H1 (cell line): Measurements from ENCODE around the gene PPP1R3G. TPM values are rescaled to one million over a fixed set of nuclear protein-coding genes. Genes with fewer than 3 reads are reported as not detected.

Source experiments
- CTCF ChIA-PET: fragments of 300-600 bp; sonication (Branson Sonifier 250); formaldehyde crosslinking; loops from one replicate; lab custom pipeline; 2021; ENCODE audit not compliant: partially characterized antibody; lab: Charles Lee
- POLR2A ChIA-PET: fragments of 300-600 bp; sonication (Branson Sonifier 250); formaldehyde crosslinking; loops from one replicate; lab custom pipeline; 2021; ENCODE audit warnings: inconsistent platforms; ENCODE audit not compliant: partially characterized antibody; lab: Charles Lee
- DNase-seq, 2 experiments: peaks; one replicate each; pipeline versions ENCODE4 v3.0.0 to v3.0.0-alpha.2; 2010 to 2022; ENCODE audit warnings: low spot score in 2 of 2, low read depth in 1 of 2, mixed read lengths in 1 of 2
- FAIRE-seq: peaks from 2 replicates; lab custom pipeline; 2011; peaks lifted over from hg19 to GRCh38; lab: Jason Lieb, UNC
- H2AFZ ChIP-seq: 2 replicates; pipeline ENCODE4 v1.8.1; 2012; ENCODE audit warnings: low read length, inconsistent platforms
- H2AK5ac ChIP-seq: 2 replicates; pipeline ENCODE4 v1.6.1; 2013; ENCODE audit warnings: low read depth, low read length
- H2BK120ac ChIP-seq: replicated peaks from 2 replicates; pipeline ENCODE3; 2013; ENCODE audit warnings: low read depth, low read length, inconsistent platforms
- H2BK12ac ChIP-seq: 2 replicates; pipeline ENCODE4 v1.6.1; 2013; ENCODE audit warnings: low read depth, low read length
- H2BK15ac ChIP-seq: 2 replicates; pipeline ENCODE4 v1.6.1; 2013; ENCODE audit warnings: low read length
- H2BK20ac ChIP-seq: 2 replicates; pipeline ENCODE4 v1.6.1; 2013; ENCODE audit warnings: low read length
- H2BK5ac ChIP-seq: 2 replicates; pipeline ENCODE4 v1.6.1; 2013; ENCODE audit warnings: low read depth, low read length
- H3K14ac ChIP-seq: 2 replicates; pipeline ENCODE4 v1.6.1; 2013; ENCODE audit warnings: inconsistent platforms; ENCODE audit not compliant: insufficient read length
- H3K18ac ChIP-seq: 2 replicates; pipeline ENCODE4 v1.6.1; 2013; ENCODE audit warnings: low read length; ENCODE audit errors: extremely low read depth
- H3K23ac ChIP-seq: 2 replicates; pipeline ENCODE4 v1.6.1; 2013; ENCODE audit warnings: inconsistent platforms; ENCODE audit not compliant: insufficient read length
- H3K23me2 ChIP-seq: 2 replicates; pipeline ENCODE4 v1.6.1; 2013; ENCODE audit warnings: low read depth, low read length
- H3K27ac ChIP-seq: 2 replicates; pipeline ENCODE4 v1.6.1; 2011; ENCODE audit warnings: low read depth, low read length, inconsistent platforms
- H3K27me3 ChIP-seq, 4 experiments: replicated peaks in 1 of 4; 1 replicate in 1 of 4; 2 replicates in 3 of 4; pipeline versions ENCODE4 v1.6.1 to v1.8.1; 2011 to 2013; ENCODE audit warnings: low read length in 3 of 4, mild to moderate bottlenecking in 3 of 4, inconsistent platforms in 2 of 4, mixed read lengths in 2 of 4, moderate library complexity in 1 of 4; ENCODE audit not compliant: control insufficient read depth in 3 of 4, insufficient read depth in 3 of 4; ENCODE audit errors: extremely low read depth in 1 of 4
- H3K36me3 ChIP-seq, 4 experiments: 2 replicates each; pipeline versions ENCODE4 v1.6.1 to v1.8.1; 2011 to 2013; ENCODE audit warnings: mild to moderate bottlenecking in 4 of 4, low read length in 3 of 4, moderate library complexity in 2 of 4, control low read depth in 1 of 4, inconsistent platforms in 1 of 4; ENCODE audit not compliant: insufficient read depth in 4 of 4, control insufficient read depth in 2 of 4
- H3K4ac ChIP-seq: replicated peaks from 2 replicates; pipeline ENCODE3; 2013; ENCODE audit warnings: low read length, low read depth, mixed read lengths, inconsistent platforms; ENCODE audit not compliant: insufficient read length
- H3K4me1 ChIP-seq, 4 experiments: replicated peaks in 1 of 4; 1 replicate in 1 of 4; 2 replicates in 3 of 4; pipeline versions ENCODE4 v1.6.1 to v1.8.1; 2011 to 2013; ENCODE audit warnings: low read length in 3 of 4, inconsistent platforms in 2 of 4, mixed read lengths in 1 of 4; ENCODE audit not compliant: insufficient read depth in 4 of 4, control insufficient read depth in 3 of 4
- H3K4me2 ChIP-seq, 2 experiments: 2 replicates each; pipeline versions ENCODE4 v1.6.1 to v1.8.1; 2011 to 2013; ENCODE audit warnings: low read depth in 2 of 2, low read length in 2 of 2, control low read depth in 1 of 2, inconsistent platforms in 1 of 2, mild to moderate bottlenecking in 1 of 2; ENCODE audit not compliant: insufficient read depth in 1 of 2
- H3K4me3 ChIP-seq, 4 experiments: fragments of 200-600, 300-600 bp in 1 of 4; sonication (generic), shearing (Covaris generic), sonication (Bioruptor Twin) in 1 of 4; 2 replicates each; pipeline versions ENCODE4 v1.5.1 to v1.8.1; 2011 to 2016; ENCODE audit warnings: low read length in 4 of 4, low read depth in 3 of 4, control low read depth in 2 of 4, inconsistent platforms in 2 of 4, mild to moderate bottlenecking in 2 of 4, mixed read lengths in 1 of 4, moderate library complexity in 1 of 4; ENCODE audit not compliant: insufficient read depth in 2 of 4; ENCODE audit errors: extremely low read depth in 1 of 4
- H3K56ac ChIP-seq: replicated peaks from 2 replicates; pipeline ENCODE3; 2013; ENCODE audit warnings: low read depth, mild to moderate bottlenecking, mixed read lengths, low read length, inconsistent platforms; ENCODE audit not compliant: insufficient read length
- H3K79me1 ChIP-seq: 2 replicates; pipeline ENCODE4 v1.6.1; 2013; ENCODE audit warnings: low read depth, low read length, control low read depth
- H3K79me2 ChIP-seq, 2 experiments: 2 replicates each; pipeline versions ENCODE4 v1.6.1 to v1.8.1; 2012 to 2013; ENCODE audit warnings: low read length in 2 of 2, mild to moderate bottlenecking in 2 of 2, inconsistent platforms in 1 of 2; ENCODE audit not compliant: insufficient read depth in 2 of 2, control insufficient read depth in 1 of 2
- H3K9ac ChIP-seq, 4 experiments: replicated peaks in 1 of 4; 1 replicate in 1 of 4; 2 replicates in 3 of 4; pipeline versions ENCODE4 v1.6.1 to v1.8.1; 2011 to 2013; ENCODE audit warnings: low read depth in 3 of 4, low read length in 3 of 4, control low read depth in 2 of 4, mild to moderate bottlenecking in 2 of 4, moderate library complexity in 2 of 4, inconsistent platforms in 1 of 4; ENCODE audit errors: extremely low read depth in 1 of 4
- H3K9me3 ChIP-seq, 2 experiments: 2 replicates each; pipeline versions ENCODE4 v1.6.1 to v1.8.1; 2012 to 2013; ENCODE audit warnings: mild to moderate bottlenecking in 2 of 2, moderate library complexity in 2 of 2, control low read depth in 1 of 2, inconsistent platforms in 1 of 2, low read depth in 1 of 2, low read length in 1 of 2, mixed read lengths in 1 of 2; ENCODE audit not compliant: insufficient read depth in 2 of 2
- H4K20me1 ChIP-seq, 2 experiments: replicated peaks in 1 of 2; 2 replicates each; pipeline versions ENCODE3 to v1.8.1; 2011 to 2013; ENCODE audit warnings: inconsistent platforms in 2 of 2, low read length in 2 of 2, mild to moderate bottlenecking in 1 of 2; ENCODE audit not compliant: insufficient read depth in 2 of 2, control insufficient read depth in 1 of 2
- H4K5ac ChIP-seq: 2 replicates; pipeline ENCODE4 v1.6.1; 2013; ENCODE audit warnings: low read length, low read depth, mixed read lengths, inconsistent platforms; ENCODE audit not compliant: insufficient read length
- H4K8ac ChIP-seq: 2 replicates; pipeline ENCODE4 v1.8.0; 2013; ENCODE audit warnings: mild to moderate bottlenecking, moderate library complexity, low read length, inconsistent platforms; ENCODE audit not compliant: insufficient read depth; ENCODE audit errors: extremely low read depth
- H4K91ac ChIP-seq: replicated peaks from 2 replicates; pipeline ENCODE3; 2013; ENCODE audit warnings: low read length, mixed read lengths, inconsistent platforms; ENCODE audit not compliant: insufficient read length
- BACH1 ChIP-seq: IDR thresholded peaks from 2 replicates; pipeline ENCODE4 v1.6.1; 2012; ENCODE audit warnings: low read length, improper control_type of control experiment
- CBX8 ChIP-seq: fragments of 300-800, 300-1000 bp; sonication (generic); IDR thresholded peaks from 2 replicates; pipeline ENCODE4 v1.7.1; 2016; ENCODE audit warnings: low read depth, low read length, borderline replicate concordance
- EP300 ChIP-seq, 2 experiments: IDR thresholded peaks; 1 replicate in 1 of 2; 2 replicates in 1 of 2; pipeline ENCODE4 v1.6.1; 2011 to 2012; ENCODE audit warnings: low read depth in 2 of 2, low read length in 2 of 2, mild to moderate bottlenecking in 2 of 2, borderline replicate concordance in 1 of 2, inconsistent platforms in 1 of 2, moderate library complexity in 1 of 2
- GTF2F1 ChIP-seq: IDR thresholded peaks from 2 replicates; pipeline ENCODE4 v1.6.1; 2012; ENCODE audit warnings: low read depth, low read length, improper control_type of control experiment, borderline replicate concordance
- JUN ChIP-seq: IDR thresholded peaks from 2 replicates; pipeline ENCODE4 v1.6.1; 2011; ENCODE audit warnings: low read depth, mild to moderate bottlenecking, improper control_type of control experiment, low read length
- NRF1 ChIP-seq: IDR thresholded peaks from 2 replicates; pipeline ENCODE4 v1.6.1; 2011; ENCODE audit warnings: mild to moderate bottlenecking, low read depth, low read length, improper control_type of control experiment
- RAD21 ChIP-seq, 2 experiments: IDR thresholded peaks in 1 of 2; conservative IDR thresholded peaks in 1 of 2; 2 replicates each; pipeline ENCODE4 v1.6.1; 2011; ENCODE audit warnings: low read depth in 2 of 2, low read length in 2 of 2, improper control_type of control experiment in 1 of 2, inconsistent platforms in 1 of 2, mild to moderate bottlenecking in 1 of 2, moderate library complexity in 1 of 2
- SP4 ChIP-seq: IDR thresholded peaks from 2 replicates; pipeline ENCODE4 v1.6.1; 2012; ENCODE audit warnings: low read length, inconsistent platforms
- SRF ChIP-seq: IDR thresholded peaks from 2 replicates; pipeline ENCODE4 v1.6.1; 2011; ENCODE audit warnings: mild to moderate bottlenecking, low read depth, low read length, moderate library complexity
- TCF12 ChIP-seq: IDR thresholded peaks from 2 replicates; pipeline ENCODE4 v1.6.1; 2011; ENCODE audit warnings: low read depth, mild to moderate bottlenecking, low read length
- TEAD4 ChIP-seq: IDR thresholded peaks from 2 replicates; pipeline ENCODE4 v1.6.1; 2012; ENCODE audit warnings: low read depth, low read length, inconsistent platforms, mixed read lengths
- YY1 ChIP-seq: IDR thresholded peaks from 2 replicates; pipeline ENCODE4 v1.6.1; 2011; ENCODE audit warnings: low read depth, mild to moderate bottlenecking, low read length
- WGBS, 2 experiments: shearing (Covaris generic) in 1 of 2; methylation state at CpG; one replicate each; pipeline versions ENCODE4 v1.1.6 to v1.1.7; 2013 to 2015; ENCODE audit warnings: low lambda C conversion rate in 2 of 2, mixed read lengths in 2 of 2, inconsistent platforms in 1 of 2, low coverage in 1 of 2, missing lambda C conversion rate in 1 of 2; ENCODE audit not compliant: insufficient replicate concordance in 2 of 2, insufficient coverage in 1 of 2, insufficient read length in 1 of 2; ENCODE audit errors: extremely low coverage in 1 of 2, missing lambda C conversion rate in 1 of 2; 5-methylcytosine and 5-hydroxymethylcytosine counted together
- polyA plus RNA-seq, 7 experiments: library from polyadenylated mRNA; depleted of rRNA in 3 of 7; stranded (reverse) in 5 of 7; unstranded in 2 of 7; fragments of >200 nt in 5 of 7; fragments of 200-250 nt in 2 of 7; gene quantifications; 1 replicate in 5 of 7; 2 replicates in 1 of 7; 4 replicates in 1 of 7; pipeline versions ENCODE4 v1.2.1 to v1.2.3, GENCODE V29; 2011 to 2013; ENCODE audit warnings: missing spikeins in 2 of 7, mixed read lengths in 2 of 7
- total RNA-seq: library from RNA; stranded (reverse); fragmentation: NEBNext Ultra II Directional; extraction: Animal tissue kit (Norgen Biotek cat#: 25700); gene quantifications from 2 replicates; pipeline ENCODE4 v1.2.1, GENCODE V29; 2021

Gene PPP1R3G
- total and polyA plus RNA-seq, 2 of the 8 experiments (the other 6 are each of a cell fraction or from before 2014, with no cell fraction given) = 0.03 to 0.09 TPM

GRCh38 chr6:5108536-5109150, 23.5 kb downstream of the PPP1R3G start:
- Histone ChIP-seq H4K20me1 (peaks cover 1 to 2% of the 10 kb centered on the region in 2 experiments), H3K56ac (no peak overlapping the region), H3K36me3 (no peaks in the 10 kb centered on the region), H3K4me2 (no peak overlapping the region), H3K14ac (no peak overlapping the region), H2BK20ac (no peak overlapping the region), H3K27me3 (no peaks in the 10 kb centered on the region), H2AFZ (no peak overlapping the region), H3K23ac (no peak overlapping the region), H2AK5ac (no peak overlapping the region), H4K91ac (no peak overlapping the region), H3K18ac (no peak overlapping the region), H3K79me2 (no peaks in the 10 kb centered on the region), H3K4me1 (no peaks in the 10 kb centered on the region; a peak in 1 of 7 replicates), H2BK5ac (no peak overlapping the region), H3K4me3 (no peak overlapping the region), H2BK15ac (no peak overlapping the region), H3K27ac (no peak overlapping the region), H4K8ac (no peak overlapping the region), H2BK120ac (no peak overlapping the region), H3K9ac (no peak overlapping the region), H3K79me1 (no peaks in the 10 kb centered on the region), H3K23me2 (no peaks in the 10 kb centered on the region), H3K9me3 (no peaks in the 10 kb centered on the region), H4K5ac (no peak overlapping the region), H3K4ac (no peak overlapping the region), H2BK12ac (no peak overlapping the region)
- DNase-seq = no peak
- ChIA-PET POLR2A (interaction anchor here (0.9 kb wide), 1 partner anchor 9 kb away, joined by 3 read pairs; no protein-coding TSS in a partner anchor), CTCF (interaction anchor here (0.6 to 2.2 kb wide), 6 partner anchors 10 to 132 kb away, joined by 3 to 8 read pairs (median 3); no protein-coding TSS in a partner anchor)
- TF ChIP-seq NRF1 = no peak
- TF ChIP-seq GTF2F1 = no peak
- no peak for TF ChIP-seq YY1
- TF ChIP-seq BACH1 = no peak
- no peak for TF ChIP-seq RAD21 (IDR thresholded peaks at IDR 0.05 in 1 of 2, conservative IDR thresholded peaks at IDR 0.05 in 1 of 2; ENCODE audit: low read depth in 2 of 2, low read length in 2 of 2)
- TF ChIP-seq SP4 = no peak
- no peak for TF ChIP-seq SRF
- no peak for TF ChIP-seq TCF12
- TF ChIP-seq JUN = no peak
- TF ChIP-seq TEAD4 = no peak
- no peak for TF ChIP-seq EP300 (IDR thresholded peaks at IDR 0.05; ENCODE audit: borderline replicate concordance in 1 of 2, low read depth in 2 of 2, low read length in 2 of 2)
- TF ChIP-seq CBX8 = no peak
- 88% methylated on average over 6 of the region's 6 CpGs; no CpG with 5 or more reads in 1 of the 2 experiments for WGBS, 2 experiments
- FAIRE-seq = no peak
